ENCODE results near the gene POSTN. TPM values are rescaled to one million over a fixed set of nuclear protein-coding genes. Genes with fewer than 3 reads are reported as not detected.

Gene POSTN
- polyA plus RNA-seq, 1 donor (not counting 4 experiments of a cell fraction or from before 2014, with no cell fraction given) = 13.4 TPM

DNA sequence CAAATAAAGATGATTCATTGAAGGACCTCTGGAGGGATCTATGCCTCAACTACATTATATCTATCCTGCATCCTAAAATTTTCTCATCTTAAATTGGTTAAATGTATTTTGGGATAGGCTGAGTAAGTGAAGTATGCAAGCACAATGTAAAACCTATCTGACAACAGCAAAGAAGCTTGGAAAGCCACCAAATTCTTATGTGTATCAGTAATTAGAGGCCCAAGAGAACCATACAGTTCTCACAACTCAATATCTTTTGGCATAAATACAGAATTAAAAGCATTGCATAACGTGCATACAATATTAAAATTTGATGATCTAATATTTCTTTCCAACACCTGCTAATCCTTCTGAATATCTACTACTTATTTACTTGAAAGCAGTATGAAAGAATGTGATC, 13.0 kb downstream of the POSTN start:
- FAIRE-seq = no peak

DNA sequence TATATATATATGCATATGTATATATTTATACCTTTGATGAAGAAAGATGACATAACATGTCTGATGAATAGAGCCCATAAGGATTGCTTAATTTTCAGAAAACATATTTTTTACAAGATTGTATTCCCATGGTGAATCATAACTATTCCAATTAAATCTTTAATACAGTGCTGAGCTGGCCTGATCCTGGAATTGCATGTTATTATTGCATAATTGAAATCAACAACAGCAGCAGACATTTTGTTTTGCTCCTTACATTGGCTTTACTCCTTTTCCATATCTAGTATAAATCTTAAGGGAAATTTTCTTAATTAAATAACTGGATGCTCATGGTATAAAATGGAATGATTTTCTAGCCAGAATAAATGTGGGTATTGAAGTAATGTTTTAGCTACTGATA, 22.0 kb downstream of the POSTN start:
- Histone ChIP-seq H3K79me2 (ENCODE audit: control insufficient read depth, insufficient read depth, low read length) (no peaks in the 10 kb centered on the region), H3K9me1 (ENCODE audit: control insufficient read depth, extremely low read depth, insufficient read depth, low read length) (no peaks in the 10 kb centered on the region), H3K9ac (ENCODE audit: control insufficient read depth, extremely low read depth, insufficient read depth, low read length) (no peak overlapping the region), H3K4me1 (ENCODE audit: control insufficient read depth, extremely low read depth, insufficient read depth, low read length) (no peaks in the 10 kb centered on the region), H3K4me2 (ENCODE audit: control insufficient read depth, extremely low read depth, insufficient read depth, low read depth, low read length) (no peak overlapping the region), H3K9me3 (ENCODE audit: control insufficient read depth, low read depth, low read length) (no peaks in the 10 kb centered on the region), H3K27me3 (ENCODE audit: control insufficient read depth, extremely low read depth, insufficient read depth, low read length) (no peaks in the 10 kb centered on the region), H4K20me1 (ENCODE audit: control insufficient read depth, extremely low read depth, insufficient read depth, low read length) (no peaks in the 10 kb centered on the region), H3K4me3 (ENCODE audit: control insufficient read depth in 2 of 3, extremely low read depth in 1 of 3, insufficient read depth in 2 of 3, low read depth in 1 of 3, low read length in 3 of 3) (no peak overlapping the region), H3K27ac (ENCODE audit: control insufficient read depth, insufficient read depth, low read length) (no peak overlapping the region), H2AFZ (ENCODE audit: control insufficient read depth, low read length) (no peak overlapping the region), H3K36me3 (ENCODE audit: control insufficient read depth in 2 of 2, extremely low read depth in 1 of 2, insufficient read depth in 2 of 2, low read length in 2 of 2) (no peaks in the 10 kb centered on the region)
- dilution Hi-C loops (cut with MboI; ENCODE audit: extremely low pct_ligation_motif_present, low sequenced_read_pairs) = no loop called here
- FAIRE-seq = no peak
- TF ChIP-seq CTCF (optimal IDR thresholded peaks at IDR 0.05 in 1 of 3, IDR thresholded peaks at IDR 0.05 in 1 of 3, conservative IDR thresholded peaks at IDR 0.05 in 1 of 3; ENCODE audit: extremely low read depth in 1 of 3, insufficient read depth in 2 of 3, low read length in 3 of 3) (no peak), EZH2 (IDR thresholded peaks at IDR 0.05; ENCODE audit: low read length) (no peak)
- no peak for DNase-seq (ENCODE audit: low read depth, low spot score)

More for the DNA sequence above, 13.0 kb downstream of the POSTN start:
- no peak for DNase-seq (ENCODE audit: low read depth, low spot score)
- Histone ChIP-seq H3K4me2 (ENCODE audit: control insufficient read depth, extremely low read depth, insufficient read depth, low read depth, low read length) (no peak overlapping the region), H3K4me3 (ENCODE audit: control insufficient read depth in 2 of 3, extremely low read depth in 1 of 3, insufficient read depth in 2 of 3, low read depth in 1 of 3, low read length in 3 of 3) (no peak overlapping the region), H3K79me2 (ENCODE audit: control insufficient read depth, insufficient read depth, low read length) (no peaks in the 10 kb centered on the region), H3K9me1 (ENCODE audit: control insufficient read depth, extremely low read depth, insufficient read depth, low read length) (no peaks in the 10 kb centered on the region), H2AFZ (ENCODE audit: control insufficient read depth, low read length) (no peak overlapping the region), H3K4me1 (ENCODE audit: control insufficient read depth, extremely low read depth, insufficient read depth, low read length) (no peaks in the 10 kb centered on the region), H3K27me3 (ENCODE audit: control insufficient read depth, extremely low read depth, insufficient read depth, low read length) (no peaks in the 10 kb centered on the region), H3K36me3 (ENCODE audit: control insufficient read depth in 2 of 2, extremely low read depth in 1 of 2, insufficient read depth in 2 of 2, low read length in 2 of 2) (no peaks in the 10 kb centered on the region), H3K9me3 (ENCODE audit: control insufficient read depth, low read depth, low read length) (no peaks in the 10 kb centered on the region), H3K9ac (ENCODE audit: control insufficient read depth, extremely low read depth, insufficient read depth, low read length) (no peak overlapping the region), H4K20me1 (ENCODE audit: control insufficient read depth, extremely low read depth, insufficient read depth, low read length) (no peaks in the 10 kb centered on the region), H3K27ac (ENCODE audit: control insufficient read depth, insufficient read depth, low read length) (no peak overlapping the region)
- TF ChIP-seq EZH2 (IDR thresholded peaks at IDR 0.05; ENCODE audit: low read length) = no peak
- dilution Hi-C loops (cut with MboI; ENCODE audit: extremely low pct_ligation_motif_present, low sequenced_read_pairs) = no loop called here

GRCh38 chr13:37565425-37565824, 33.1 kb downstream of the POSTN start:
- H3K27me3 ChIP-seq (ENCODE audit: control insufficient read depth, extremely low read depth, insufficient read depth, low read length) = no peaks in the 10 kb centered on the region
- H2AFZ ChIP-seq (ENCODE audit: control insufficient read depth, low read length) = no peak overlapping the region
- TF ChIP-seq EZH2 (IDR thresholded peaks at IDR 0.05; ENCODE audit: low read length) (no peak), CTCF (optimal IDR thresholded peaks at IDR 0.05 in 1 of 3, IDR thresholded peaks at IDR 0.05 in 1 of 3, conservative IDR thresholded peaks at IDR 0.05 in 1 of 3; ENCODE audit: extremely low read depth in 1 of 3, insufficient read depth in 2 of 3, low read length in 3 of 3) (no peak)
- dilution Hi-C loops (cut with MboI; ENCODE audit: extremely low pct_ligation_motif_present, low sequenced_read_pairs) = no loop called here
- DNase-seq (ENCODE audit: low read depth, low spot score) (no peak), FAIRE-seq (no peak)
- H3K36me3 ChIP-seq (ENCODE audit: control insufficient read depth in 2 of 2, extremely low read depth in 1 of 2, insufficient read depth in 2 of 2, low read length in 2 of 2) = no peaks in the 10 kb centered on the region
- no peak overlapping the region for H3K4me2 ChIP-seq (ENCODE audit: control insufficient read depth, extremely low read depth, insufficient read depth, low read depth, low read length)
- H3K9me1 ChIP-seq (ENCODE audit: control insufficient read depth, extremely low read depth, insufficient read depth, low read length) = no peaks in the 10 kb centered on the region
- peaks cover 6% of the 10 kb centered on the region for H3K4me1 ChIP-seq (ENCODE audit: control insufficient read depth, extremely low read depth, insufficient read depth, low read length)
- no peak overlapping the region for H3K27ac ChIP-seq (ENCODE audit: control insufficient read depth, insufficient read depth, low read length)
- H4K20me1 ChIP-seq (ENCODE audit: control insufficient read depth, extremely low read depth, insufficient read depth, low read length) = no peaks in the 10 kb centered on the region
- no peak overlapping the region for H3K9ac ChIP-seq (ENCODE audit: control insufficient read depth, extremely low read depth, insufficient read depth, low read length)
- no peaks in the 10 kb centered on the region for H3K79me2 ChIP-seq (ENCODE audit: control insufficient read depth, insufficient read depth, low read length)
- H3K9me3 ChIP-seq (ENCODE audit: control insufficient read depth, low read depth, low read length) = no peaks in the 10 kb centered on the region
- H3K4me3 ChIP-seq (ENCODE audit: control insufficient read depth in 2 of 3, extremely low read depth in 1 of 3, insufficient read depth in 2 of 3, low read depth in 1 of 3, low read length in 3 of 3) = no peak overlapping the region

All from keratinocyte (primary cell).